ENCODE results near the gene NFILZ.

The NFILZ gene, protein sequence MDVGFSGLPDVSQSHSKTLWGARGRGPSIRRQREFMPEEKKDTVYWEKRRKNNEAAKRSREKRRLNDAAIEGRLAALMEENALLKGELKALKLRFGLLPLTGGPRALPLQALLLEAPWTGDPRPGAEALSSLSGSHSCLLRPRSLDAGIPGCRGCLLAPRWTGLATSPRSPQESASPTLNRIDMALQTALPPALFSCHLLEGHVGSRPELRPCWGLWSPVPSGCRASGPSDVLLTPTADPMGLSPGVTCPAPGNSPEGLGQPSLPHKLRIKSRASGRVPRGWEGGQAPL
- total RNA-seq = 0 reads per million in 2 experiments

DNA sequence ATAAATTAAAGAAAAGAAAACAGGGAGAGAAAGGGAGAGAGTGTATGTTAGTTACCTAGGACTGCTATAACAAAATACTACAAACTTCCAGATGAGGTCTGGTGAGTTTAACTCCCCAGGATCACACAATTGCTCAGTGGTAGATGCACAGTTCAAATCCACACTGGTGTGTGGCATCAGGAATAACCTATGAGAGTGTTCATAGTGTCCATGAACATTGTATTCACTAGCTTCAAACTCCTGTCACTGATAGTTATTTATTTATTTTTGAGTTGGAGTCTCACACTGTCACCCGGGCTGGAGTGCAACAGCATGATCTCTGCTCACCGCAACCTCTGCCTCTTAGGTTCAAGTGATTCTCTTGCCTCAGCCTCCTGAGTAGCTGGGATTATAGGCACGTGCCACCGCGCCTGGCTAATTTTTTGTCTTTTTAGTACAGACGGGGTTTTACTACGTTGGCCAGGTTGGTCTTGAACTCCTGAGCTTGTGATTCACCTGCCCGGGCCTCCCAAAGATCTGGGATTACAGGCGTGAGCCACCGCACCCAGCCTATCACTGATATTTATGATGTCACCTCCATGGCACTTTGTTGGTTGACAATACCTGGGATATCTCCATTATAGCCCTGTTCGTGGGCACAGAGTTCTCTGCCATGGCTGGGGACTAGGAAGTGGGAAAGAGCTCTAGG, at the start of gene NFILZ:
Gene NFILZ (plus strand): TSS at position 638 of the 688 bp plus-strand sequence. CDS start 46,133 bp downstream, outside the sequence.
- no peak for DNase-seq (ENCODE audit: low read depth)

DNA sequence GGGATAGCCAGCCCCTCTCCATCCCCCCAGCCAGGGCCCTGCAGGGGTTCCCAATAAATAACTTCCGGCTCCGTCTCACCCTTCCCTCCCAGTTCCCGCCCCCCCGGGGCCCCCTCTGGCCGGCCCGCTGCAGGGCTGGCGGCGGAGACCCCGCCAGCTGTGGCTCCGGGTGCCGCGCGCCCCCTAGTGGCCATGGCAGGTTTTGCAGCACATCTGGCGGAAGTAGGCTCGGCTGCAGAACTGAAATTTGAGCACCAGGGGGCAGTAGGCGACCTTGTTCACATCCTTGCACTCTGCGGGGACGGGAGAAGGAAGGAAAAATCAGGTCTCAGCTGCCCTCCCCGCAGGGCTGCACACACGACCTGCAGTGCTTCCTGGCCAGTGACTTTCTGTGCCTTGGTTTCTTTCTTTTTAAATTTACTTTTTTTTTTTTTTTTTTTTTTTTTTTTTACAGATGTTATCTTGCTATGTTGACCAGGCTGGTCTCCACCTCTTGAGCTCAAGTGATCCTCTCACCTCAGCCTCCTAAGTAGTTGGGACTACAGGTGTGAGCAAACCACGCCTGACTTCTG, 49.6 kb upstream of the NFILZ start:
- peak; percentile 73 for DNase-seq (ENCODE audit: low read depth)

DNA sequence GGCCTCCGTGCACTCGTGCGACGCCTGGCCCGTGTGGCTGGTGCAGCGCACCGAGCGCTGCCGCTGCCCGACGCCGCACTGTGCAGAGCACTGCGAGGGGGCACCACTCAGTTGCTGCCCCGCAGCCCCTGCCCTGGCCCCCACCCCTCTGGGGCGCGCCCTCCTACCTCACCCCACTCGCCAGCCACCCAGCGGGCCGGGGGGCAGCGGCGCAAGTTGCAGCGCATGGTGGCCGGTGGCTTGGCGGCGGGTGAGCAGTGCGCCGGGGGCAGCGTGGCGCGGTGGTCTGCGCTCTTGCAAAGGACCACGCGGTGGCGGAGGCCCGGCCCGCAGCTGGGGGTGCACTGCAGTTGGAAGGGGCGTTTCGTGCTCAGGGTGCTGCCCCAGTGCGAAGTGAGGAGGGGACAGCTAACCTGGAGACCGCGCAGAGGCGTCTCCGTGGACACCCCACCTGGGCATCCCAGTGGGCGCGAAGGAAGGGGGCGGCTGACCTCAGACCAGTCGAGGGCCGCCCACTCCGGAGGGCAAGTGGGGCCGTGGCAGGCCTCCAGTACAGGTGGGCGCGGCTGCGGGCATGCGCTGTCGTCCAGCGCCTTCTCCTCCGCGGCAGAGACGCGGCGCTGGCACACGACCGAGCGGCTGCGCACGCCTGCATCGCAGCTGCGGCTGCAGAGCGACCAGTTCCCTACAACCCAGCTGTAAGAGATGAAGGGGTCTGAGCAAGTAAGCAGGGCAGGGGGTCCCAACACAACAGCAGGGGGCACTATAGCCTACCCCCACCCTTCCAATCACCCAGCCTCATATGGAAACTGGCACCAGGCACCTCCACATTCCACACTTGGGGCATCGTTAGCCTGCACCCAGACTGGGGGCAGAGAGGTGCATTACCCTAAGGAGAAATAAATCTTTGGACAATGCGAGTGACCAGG, 45.2 kb upstream of the NFILZ start:
- no peak for DNase-seq (ENCODE audit: low read depth)

DNA sequence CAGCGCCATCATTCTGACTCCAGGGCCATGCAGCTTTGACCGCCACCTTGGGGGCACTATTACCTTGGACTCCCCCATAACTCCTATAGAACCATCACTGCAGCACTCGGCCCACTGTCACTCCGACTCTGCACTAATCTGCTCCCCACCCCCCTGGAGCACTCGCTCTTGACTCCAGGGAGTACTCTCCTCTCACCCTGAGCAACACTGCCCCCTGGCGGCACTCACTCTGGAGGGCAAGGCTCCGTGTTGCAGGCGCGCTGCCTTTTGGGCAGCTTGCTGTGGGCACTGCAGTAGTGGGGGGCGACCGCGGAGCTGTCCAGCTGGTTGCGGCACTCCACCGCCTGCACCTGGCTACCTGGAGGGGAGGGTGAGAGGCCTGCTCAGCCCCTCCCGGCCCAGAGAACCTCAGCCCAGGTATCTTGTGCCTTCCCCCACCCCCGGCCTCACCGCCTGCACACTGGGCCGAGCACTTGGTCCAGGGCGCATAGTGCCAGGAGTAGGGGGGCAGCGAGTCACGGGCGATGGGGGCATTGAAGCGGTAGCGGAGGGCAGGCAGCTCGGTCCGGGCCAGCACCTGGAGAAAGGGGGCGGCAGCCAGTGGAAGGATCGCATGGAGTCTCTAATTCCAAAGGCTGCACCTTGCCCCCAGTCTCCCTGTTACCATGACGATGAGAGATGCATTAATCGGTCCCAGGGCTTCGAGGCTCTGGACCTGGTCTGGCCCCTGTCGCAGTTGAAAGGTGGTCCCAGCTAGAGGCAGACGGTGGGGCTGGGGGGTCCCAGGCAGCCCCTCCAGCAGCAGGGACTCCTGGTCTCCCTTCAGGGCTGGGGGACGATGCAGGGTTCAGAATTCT, 44.3 kb upstream of the NFILZ start:
- peak; percentile 40 for DNase-seq (ENCODE audit: low read depth)

DNA sequence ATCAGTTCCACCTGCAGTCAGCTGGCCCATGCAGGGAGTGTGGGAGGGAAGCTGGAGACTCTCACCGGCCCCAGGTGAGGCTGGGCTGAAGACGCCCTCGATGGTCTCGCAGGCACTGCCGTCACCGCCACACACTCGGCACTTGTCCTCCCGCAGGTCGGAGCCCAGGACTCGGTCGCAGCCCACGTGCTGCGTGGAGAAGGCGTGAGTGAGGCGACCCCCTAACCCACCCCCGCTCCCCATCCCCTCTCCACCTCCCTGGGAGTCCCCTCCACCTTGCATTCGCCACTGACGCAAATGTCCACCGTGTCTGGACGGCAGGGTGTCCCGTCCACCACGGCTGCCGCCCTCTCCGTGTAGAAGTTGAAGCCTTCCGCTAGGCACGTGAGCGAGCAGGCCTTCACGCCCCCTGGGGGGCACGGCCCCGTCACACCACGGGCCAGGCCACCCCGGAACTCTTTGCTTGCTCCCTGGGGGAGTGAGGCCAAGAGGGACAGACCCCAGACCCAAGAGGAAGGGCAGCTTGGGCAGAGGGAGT, 41.2 kb upstream of the NFILZ start:
- no peak for DNase-seq (ENCODE audit: low read depth)

DNA sequence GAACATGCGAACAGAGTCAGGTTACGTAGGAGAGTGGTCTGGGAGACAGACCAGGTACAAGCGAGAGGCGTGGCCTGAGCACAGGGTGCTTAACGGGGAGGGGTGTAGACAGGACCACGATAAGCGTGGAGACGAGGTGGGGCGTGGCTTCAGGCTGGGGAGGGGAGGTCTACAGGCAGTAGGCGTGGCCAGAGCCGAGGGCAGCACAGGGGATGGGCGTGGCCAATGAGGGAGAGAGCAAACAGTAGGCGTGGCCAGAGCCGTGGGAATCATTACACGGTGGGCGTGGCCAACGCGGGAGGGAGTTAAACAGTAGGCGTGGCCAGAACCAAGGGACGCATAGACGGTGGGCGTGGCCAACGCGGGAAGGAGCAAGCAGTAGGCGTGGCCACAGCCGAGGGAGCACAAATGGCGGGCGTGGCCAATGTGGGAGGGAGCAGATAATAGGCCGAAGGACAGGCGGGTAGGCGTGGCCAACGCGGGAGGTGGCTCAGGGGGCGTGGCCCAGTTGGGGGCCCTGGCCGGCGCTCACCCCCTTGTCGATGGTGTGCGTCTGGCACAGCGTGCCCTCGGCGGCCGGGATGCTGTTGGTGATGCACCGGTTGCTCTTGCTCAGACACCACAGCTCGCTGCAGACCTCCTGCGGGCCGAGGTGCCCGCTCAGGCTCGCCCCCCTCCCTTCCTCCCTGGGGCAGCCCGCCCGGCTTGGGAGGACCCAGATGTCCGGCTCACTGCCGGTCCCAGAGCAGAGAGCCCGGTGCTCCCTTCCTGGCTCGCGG, 38.0 kb upstream of the NFILZ start:
- DNase-seq (ENCODE audit: low read depth) = peak; percentile 96

DNA sequence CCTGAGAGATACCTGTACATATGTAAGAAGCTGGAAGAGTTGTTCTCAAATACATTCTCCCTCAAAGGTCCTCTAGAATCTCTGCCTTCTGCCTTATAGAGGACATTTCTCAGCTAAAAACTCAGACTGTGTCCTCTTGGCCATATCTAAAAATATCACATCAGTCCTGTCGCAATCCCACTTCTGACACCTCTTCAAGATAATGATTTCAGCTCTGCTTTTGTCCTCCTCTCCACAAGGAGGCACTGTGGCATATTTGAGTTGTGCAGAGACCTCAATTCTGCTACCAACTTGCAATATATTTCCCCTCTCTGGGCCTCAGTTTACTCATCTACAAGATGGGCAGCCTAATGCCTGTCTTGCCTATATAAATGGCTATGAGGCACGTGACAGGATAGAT, 36.5 kb upstream of the NFILZ start:
- no peak for DNase-seq (ENCODE audit: low read depth)

DNA sequence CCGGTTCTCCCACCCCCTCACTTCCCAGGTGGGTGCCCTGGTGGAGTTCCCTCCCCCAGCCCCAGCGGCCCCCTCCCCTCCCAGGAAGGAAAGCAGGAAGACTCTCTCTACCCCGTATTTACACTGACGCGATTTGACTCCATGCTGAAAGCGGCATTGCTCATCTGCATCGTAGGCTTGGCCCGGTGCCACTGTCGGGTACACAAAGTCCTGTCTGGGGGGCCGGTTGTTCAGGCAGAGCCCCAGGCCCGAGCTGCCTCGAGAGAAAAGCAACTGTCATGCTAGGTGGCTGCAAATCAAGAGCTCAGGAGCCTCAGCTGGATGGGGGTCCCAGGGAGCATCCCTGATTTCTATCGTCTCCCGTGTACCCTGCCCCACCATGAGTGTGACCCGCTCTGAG, 34.8 kb upstream of the NFILZ start:
- DNase-seq (ENCODE audit: low read depth) = no peak

DNA sequence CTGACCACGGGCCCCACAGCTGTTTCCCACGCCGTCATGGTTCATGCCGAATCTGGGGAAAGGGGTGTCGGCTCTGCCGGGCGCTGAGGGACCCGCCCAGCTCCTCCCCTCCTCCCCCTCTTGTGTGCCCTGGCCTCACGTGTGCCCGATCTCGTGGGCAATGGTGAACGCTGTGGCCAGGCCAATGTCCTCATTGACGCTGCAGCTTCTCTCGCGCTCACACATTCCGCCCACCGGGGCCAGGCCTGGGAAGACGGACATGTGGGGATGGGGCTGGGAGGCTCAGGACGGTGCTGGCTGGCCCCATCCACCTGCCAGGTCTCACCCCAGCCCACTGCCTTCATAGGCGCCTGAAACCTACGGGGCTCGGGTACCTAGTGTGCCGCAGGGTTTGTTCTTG, 34.3 kb upstream of the NFILZ start:
- DNase-seq (ENCODE audit: low read depth) = no peak

DNA sequence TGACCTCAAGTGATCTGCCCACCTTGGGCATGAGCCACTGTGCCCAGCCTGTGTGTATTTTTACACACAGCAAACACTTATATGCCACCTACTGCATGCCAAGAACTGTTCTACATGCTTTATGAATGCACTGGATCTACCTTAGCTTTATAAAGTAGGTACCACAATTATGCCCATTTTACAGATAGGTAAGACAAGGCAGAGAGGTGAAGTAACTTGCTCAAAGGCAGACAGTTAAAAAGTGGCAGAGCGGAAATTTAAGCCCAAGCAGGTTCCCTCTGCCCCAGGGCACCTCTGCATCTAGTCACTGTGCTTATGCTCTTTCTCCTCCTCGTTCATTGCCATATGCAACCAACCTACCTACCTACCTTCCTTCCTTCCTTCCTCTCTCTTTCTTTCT, 30.4 kb upstream of the NFILZ start:
- no peak for DNase-seq (ENCODE audit: low read depth)

DNA sequence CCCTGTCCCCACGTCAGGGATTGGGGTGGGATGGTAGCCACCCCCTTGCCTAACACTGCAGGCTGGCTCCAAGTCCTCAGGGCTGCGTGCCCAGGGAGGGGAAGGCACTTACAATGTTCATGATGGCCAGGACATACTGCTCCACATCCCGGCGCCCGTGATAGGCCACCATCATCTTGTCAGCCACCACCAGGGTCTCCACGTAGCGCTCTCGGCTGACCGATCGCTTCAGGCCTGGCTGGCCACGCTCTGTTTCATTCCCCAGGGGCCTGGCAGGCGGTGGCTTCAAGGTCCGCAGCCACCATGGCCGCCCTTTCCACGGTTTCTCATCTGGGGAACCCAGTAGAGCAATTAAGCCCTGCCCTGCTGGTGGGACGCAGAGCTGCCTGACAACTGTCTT, 29.6 kb upstream of the NFILZ start:
- DNase-seq (ENCODE audit: low read depth) = no peak

DNA sequence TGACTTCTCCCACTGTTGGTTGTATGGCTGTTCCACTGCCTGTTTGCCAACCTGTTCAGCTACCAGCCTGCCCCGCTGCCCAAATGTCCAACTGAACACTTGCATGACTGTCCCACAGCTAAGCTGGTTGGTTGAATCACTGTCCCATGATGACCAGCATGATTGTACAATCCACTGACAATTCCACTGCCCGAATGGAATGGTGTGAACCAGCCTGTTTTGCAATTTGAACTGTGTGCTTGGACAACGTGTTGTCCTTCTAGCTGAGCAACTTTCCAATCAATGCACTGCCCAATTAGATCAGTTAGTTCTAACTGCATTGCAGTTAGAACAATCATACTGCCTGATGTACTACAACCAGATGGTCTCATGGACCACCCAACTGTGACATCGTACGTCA, 28.6 kb upstream of the NFILZ start:
- DNase-seq (ENCODE audit: low read depth) = no peak

DNA sequence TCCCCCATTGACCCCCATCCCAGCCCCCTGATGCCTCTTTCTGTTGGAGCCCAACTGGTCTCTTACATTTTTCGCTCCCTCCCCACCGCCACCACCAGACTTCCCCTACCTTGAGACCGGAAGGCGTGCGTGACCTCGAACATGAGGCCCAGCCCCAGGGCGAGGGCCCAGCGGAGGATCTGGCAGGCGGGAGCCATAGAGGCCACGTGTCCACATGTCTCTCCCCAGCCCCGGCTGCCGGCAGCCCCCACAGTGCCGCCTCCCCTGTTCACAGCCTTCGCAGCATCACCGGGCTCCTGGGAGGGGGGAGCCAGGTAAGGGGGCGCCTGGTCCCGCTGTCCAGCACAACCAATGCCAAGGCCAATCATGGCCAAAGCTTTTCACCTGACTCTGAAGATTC, 24.9 kb upstream of the NFILZ start:
- no peak for DNase-seq (ENCODE audit: low read depth)

DNA sequence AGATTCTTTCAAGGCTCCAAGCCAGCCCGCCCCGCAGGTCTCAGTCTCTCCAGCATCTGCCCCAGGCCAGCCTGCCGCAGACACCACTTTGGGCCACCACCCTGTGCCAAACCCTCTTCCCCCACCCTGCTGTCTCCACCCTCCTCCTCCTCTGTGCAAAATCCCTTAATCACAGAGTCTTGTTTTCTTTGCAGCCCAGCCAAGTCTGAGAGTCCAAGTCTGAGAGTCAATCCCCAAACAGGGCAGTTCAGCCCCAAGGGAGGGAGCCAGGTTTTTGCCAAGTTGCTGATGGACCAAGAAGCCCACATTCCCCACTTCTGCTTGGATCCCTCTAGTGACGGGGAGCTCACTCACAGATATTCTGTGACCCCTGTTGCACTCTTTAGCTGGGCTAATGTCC, 23.0 kb upstream of the NFILZ start:
- DNase-seq (ENCODE audit: low read depth) = no peak

DNA sequence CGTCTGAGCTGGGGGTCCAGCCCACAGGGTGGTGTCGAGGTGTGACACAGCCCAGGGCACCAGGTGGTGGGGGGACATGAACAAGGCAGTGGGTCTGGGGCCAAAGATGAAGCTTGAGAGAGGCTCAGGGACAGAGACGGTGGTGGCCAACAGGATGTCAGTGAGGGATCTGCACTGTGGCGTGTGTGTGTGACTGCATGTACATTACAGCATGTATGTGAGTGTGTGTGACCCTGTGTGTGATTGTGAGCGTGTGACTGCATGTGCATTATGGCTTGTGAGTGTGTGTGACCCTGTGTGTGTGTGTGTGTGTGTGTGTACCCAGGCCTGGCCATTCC, 21.5 kb upstream of the NFILZ start:
- DNase-seq (ENCODE audit: low read depth) = no peak

DNA sequence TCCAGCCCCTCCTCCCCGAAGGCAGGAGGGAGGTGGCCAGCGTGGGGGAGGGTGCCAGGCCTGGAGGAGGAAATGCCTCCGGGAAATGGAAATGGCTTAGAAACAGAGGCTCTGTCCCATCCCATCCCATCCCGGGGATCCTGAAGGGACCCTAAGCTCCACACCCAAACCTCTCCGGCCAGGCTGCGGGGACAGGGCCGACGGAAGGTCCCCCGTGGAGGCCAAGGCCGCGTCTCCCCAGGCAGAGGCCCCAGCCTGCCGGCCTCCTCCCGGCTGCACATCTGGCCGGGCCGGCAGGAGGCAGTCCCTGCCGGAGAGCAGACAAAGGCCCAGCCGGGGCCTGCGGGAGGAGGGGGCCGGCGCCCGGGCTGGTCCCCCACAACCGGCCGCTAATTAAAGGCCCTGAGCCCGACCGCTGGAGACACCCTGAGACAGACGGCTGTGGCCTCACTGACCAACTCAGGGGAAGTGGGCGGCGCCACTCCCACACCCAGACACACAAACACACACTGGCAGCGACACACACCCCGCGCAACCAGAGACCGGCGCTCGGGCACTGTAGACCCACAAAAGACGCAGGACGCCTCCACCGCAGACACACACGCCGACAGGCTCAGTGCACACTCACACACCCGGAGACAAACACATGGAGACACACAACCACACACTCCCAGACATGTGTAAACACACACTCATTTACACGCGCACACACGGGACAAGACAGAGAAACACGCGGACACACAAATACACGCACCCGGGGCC, 21.0 kb upstream of the NFILZ start:
- no peak for DNase-seq (ENCODE audit: low read depth)

DNA sequence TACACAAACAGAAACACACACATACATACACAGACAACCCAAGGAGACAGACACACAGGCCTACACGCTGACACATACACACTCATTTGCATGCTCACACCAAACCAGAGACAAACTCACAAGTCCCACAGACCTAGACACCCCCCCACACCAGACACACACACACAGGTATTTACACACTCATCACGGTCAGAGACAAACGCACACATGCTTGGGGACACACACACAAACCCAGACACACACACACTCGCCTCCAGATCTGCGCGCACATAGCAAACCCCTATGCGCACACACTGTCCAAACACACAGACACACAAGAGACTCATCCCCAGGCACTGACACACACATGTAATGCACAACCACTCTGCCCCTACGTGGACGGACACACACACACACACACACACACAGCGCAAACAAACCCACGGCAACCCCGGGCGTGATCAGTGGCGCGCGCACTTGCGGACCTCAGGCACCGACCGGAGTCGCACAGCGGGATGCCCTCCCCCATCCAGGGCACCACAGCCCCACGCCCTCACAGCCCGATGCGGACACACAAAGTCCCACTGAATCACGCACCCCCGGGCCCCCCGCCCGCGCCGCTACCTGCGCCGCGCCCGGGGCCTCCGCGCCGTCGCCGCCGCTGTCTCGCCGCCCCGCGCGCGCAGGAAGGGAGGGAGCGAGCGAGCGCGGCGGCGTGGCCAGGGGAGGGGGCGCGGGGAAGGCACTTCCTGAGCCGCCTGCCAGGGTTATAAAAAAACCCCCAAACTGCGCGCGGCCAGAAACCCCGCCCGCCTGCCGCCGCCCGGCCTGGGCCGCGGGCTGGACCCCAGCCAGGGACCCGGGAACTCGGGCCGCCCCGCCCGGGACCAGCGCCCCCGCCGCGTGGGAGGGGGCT, 20.1 kb upstream of the NFILZ start, which contains the start of gene ADAMTS10:
Gene ADAMTS10 (minus strand): TSS at position 675 of the 895 bp plus-strand sequence. CDS start 5,005 bp downstream, outside the sequence.
- peak; percentile 27 for DNase-seq (ENCODE audit: low read depth)

DNA sequence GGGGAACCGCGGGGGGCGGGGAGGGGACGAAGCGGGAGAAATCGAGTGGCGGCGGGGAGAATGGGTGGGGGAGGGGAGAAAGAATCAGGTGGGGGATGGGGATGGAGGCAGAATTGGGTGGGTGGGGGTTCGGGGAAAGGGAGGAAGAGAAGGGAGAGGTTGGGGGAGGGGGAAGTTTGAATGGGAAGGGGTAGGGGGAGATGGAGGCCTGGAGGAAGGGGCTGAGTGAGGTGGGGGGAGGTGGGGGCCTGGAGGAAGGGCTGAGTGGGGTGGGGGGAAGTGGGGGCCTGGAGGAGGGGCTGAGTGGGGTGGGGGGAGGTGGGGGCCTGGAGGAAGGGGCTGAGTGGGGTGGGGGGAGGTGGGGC, 19.5 kb upstream of the NFILZ start:
- DNase-seq (ENCODE audit: low read depth) = no peak
